Measurements from ENCODE around the gene EBF4.
"Not testable (repeated sequence)": the region's sequence is repeated elsewhere in the genome, so short reads cannot be mapped to it uniquely, and the experiment has no call there.

The EBF4 gene

DNA sequence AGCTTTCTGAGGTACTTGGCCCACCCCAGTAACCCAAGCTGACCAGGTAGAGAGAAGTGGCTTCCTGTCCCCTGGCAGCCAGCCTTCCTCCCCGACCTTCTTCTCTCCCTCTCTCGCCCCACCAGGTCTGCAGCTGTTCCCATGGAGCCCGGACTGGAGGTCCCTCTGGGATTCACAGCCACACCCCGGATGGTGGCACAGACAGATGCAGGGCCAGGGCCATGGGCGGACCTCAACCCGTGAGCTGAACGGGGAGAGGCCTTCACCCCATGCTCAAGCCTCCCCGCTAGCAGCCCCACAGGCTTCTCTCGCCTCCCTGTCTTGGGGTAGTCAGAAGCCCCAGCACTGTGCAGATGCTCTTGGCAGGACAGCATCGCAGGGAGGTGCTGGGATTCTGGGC, 66.6 kb downstream of the EBF4 start:
- no peak for DNase-seq (ENCODE audit: low read depth)

DNA sequence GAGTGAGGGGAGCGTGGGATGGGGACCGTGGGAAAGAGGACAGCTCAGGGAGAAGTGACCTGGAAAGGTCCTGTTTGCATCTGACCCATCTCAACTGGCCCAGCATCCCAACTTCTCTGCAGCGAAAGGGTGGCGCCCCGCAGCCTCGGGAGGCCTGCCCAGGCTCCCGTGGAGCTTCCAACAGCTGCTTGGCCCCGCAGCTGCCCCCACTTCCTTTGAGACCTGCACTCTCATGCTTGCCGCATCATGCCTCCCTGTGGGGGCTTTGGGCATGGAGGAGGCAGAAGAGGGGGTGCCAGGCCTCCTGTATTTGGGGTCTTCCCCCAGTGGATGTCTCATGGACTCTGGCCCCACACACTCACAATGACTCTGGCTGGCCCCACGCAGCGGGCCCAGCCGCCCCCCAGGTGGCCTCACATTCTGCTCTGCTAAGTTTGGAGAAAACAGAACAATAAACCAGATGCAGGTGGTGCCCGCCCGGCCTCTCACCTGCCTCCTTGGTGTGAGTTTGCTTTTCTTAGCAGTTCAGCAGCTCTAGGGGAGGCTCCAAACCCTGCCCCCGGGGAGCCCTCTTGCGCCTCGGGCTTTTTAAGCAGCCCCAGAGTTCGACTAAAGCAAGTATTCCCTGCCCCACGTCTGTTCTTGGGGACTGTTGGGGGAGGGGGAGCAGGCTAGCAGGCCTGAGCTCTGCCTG, 67.2 kb downstream of the EBF4 start:
- DNase-seq (ENCODE audit: low read depth) = no peak

DNA sequence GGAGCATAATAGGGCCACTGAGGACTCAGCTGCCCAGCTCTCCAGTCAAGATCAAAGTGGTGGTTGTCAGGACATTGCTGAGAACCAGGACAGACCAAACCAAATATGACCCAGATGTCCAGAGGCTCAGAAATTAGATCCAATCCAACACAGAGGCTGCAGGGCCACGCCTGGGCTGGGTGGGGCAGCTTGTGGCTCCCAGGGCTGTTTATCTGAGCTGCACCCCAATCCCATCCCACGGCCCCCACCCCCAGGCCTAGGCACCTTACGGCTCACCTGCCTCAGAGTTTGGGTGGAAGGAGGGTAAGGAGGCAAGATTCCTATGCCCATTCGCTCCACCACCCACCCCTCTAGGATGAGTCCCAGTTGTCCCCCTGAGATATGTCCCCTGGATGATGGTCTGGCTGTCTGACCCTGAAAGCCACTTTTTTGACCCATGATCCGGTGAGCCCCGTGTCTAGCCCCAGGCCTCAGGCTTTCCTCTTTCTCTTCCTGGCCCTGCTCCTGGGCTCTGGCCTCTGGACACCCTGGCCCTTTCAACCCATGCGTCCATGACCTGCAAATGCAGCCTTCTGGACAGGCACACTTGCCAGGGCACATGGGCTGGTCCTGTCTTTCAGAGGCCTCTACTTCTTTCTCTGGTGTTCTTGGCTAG, 67.8 kb downstream of the EBF4 start:
- no peak for DNase-seq (ENCODE audit: low read depth)

DNA sequence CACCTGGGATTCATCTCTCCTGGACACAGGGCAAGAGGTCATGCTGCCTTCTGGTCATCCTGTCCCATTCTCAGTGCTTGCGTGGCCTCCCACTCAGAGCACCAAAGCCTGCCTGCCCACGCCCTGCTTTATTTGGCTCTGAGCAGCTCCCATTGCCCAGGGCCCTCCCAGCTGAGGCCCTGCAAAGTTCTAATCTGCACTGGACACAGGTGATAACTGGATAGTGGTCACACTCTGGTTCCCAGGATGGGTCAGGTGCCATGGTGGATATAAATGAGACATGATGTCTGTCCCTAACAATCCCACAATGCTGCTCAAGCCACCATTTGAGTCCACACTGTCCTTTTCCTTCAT, 68.3 kb downstream of the EBF4 start:
- no peak for DNase-seq (ENCODE audit: low read depth)

DNA sequence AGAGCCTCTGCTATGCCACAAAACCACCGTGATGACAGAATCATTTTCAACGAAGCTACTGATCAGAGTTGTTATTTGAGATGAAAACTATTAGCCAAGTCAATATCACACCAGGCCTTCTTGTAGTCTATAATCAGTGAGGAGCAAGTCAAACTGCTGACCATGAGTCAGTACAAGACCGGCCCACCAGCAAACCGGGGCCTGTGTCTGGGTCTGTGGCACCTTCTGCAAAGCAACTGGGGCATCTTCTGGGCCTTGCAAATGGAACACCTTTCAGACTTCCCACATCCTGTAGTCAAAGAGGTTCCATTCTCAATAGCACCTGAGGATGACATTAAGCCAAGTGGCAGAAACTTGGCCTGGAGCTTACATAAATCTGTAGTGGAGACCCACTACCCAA, 69.3 kb downstream of the EBF4 start:
- DNase-seq (ENCODE audit: low read depth) = no peak

DNA sequence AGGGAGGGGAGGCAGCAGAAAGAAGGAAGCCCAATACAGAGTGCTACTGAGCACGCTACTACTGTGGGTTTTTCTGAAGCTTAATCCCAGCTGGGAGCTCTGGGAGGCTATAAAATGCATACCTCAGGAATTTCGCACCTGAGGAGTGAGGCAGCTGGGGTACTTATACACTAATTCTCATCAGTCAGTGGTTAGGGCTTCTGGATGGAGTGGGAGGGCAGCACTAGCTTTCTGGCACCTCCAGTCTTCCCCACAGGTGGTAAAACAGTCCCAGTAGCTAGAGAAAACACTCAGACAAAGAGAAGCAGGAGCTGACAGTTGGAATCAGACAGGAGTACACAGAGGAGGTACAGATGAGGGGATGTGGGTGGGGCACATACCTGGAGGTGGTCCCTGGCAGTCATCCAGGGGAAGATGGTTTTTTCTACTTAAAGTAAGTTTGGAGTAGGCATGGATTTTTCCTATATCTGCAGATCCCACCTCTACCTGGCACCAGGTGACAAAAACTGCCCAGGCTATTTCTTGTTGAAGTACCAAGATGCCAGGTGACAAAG, 70.1 kb downstream of the EBF4 start:
- no peak for DNase-seq (ENCODE audit: low read depth)

DNA sequence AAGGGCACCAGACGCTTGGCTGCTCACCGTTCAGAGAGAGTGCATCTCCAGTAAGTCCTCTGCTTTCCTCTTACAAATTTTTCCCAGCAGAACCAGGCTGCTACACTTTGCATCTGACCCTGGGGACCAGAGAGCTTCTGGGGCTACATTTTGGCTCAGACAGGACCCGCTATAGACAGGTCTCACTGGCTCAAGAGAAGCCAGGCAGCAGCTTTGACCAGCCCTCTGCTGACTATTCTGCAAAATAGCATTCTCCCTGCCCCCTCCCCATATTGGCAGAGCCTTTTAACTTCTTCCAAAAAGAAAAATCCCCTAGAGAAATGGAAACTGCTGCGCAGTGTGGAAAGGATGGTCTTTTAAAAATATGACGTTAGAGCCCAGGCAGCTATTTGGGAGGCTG, 70.6 kb downstream of the EBF4 start:
- no peak for DNase-seq (ENCODE audit: low read depth)

DNA sequence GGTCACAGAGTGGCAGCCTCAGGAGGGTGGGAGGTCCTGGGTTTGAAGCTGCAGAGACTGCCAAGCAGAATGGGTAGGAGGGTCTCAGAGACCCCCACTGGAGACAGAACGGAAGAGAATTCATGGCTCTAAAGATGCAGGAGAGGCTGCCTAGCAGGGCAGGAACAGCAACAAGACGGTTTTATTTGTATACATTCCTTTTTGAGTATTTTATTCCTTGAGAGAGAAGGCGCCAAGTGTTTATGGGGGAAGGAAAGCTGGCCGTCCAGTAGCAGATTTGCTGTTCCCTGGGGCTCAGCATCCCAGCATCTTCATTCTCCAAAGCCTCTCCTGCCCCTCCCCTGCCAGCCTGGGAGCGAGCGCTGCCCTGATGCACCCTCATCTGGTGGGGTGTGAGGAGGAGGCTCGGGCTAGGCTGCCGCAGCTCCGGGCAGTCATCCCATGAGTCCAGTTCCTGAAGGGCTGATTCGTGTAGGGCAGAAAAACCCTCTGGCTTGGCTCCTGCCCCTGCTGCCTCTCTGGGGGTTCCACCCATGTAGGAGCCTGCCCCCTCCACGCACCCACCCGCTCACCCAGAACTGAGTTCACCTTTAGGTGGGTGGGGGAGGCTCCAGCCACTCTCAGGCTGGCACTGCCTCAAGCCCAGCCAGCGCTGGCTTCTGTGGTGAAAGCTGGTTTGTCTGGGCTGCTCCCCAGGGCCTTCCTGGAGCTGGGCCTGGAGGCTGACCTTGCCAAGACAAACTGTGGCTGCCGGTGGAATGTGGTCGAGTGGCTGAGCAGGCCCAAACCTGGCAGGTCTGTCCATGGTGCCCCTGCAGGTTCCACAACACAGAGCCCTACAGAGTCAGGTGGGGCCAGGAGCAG, 75.4 kb downstream of the EBF4 start:
- DNase-seq (ENCODE audit: low read depth) = no peak

DNA sequence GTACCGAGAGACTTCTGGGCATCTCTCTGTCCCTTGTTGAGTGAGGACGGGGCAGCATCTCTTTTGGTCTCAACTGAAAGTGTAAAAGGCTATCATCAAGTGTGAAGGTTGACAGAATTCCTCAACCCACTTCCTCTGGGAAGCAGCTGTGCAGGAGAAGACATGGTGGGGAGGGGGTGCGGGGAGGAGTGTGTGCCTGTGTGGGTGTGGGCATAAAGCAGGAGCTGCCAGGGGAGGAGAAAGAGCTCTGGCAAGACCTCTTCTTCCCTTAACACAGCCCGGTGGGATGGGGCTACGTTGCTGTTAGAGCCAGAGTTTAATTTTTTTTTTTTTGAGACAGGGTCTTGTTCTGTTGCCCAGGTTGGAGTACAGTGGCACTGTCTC, 76.0 kb downstream of the EBF4 start:
- DNase-seq (ENCODE audit: low read depth) = no peak

DNA sequence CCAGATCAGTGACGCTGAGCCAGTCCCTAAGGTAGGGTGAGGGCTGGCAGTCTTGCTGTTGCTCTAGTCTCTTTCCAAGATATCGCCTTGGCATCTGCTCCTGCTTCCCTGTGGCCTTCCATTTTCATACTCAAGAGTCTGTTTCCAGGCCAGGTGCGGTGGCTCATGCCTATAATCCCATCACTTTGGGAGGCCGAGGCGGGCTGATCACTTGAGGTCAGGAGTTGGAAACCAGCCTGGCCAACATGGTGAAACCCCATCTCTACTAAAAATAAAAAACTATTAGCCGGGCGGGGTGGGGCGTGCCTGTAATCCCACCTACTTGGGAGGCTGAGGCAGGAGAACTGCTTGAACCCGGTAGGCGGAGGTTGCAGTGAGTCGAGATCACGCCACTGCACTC, 77.5 kb downstream of the EBF4 start:
- not testable (repeated sequence) for DNase-seq (ENCODE audit: low read depth)

DNA sequence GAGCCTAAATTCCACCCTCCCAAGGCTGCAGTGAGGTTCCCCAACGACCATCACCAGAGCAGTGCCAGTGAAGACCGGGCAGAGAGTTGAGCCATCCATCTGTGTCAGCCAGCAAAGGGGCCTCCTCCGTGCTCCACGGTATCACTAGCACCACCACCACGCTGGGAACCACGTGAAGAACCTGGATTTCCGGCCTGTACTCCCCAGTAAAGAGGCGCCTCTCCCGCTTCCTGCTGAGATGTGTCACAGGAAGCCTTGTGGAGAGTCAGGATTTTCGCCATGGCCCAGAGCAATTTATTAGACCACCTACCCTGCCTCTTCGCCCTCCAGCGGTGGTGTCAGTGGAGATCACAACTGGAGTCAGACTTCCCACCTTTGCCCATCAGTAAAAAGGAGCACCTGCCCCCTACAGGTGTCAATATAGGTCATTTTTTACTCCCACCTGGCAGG, 79.1 kb downstream of the EBF4 start:
- no peak for DNase-seq (ENCODE audit: low read depth)

DNA sequence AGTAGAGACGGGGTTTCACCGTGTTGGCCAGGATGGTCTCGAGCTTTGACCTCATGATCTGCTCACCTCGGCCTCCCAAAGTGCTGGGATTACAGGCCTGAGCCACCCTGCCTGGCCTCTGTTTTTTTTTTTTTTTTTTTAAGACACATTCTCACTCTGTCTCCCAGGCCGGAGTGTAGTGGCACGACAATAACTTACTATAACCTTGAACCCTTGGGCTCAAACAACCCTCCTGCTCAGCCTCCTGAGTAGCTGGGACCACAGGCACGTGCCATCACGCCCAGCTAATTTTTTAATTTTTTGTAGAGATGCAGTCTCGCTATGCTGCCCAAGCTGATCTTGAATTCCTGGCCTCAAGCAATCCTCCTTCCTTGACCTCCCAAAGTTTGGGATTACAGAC, 81.2 kb downstream of the EBF4 start:
- no peak for DNase-seq (ENCODE audit: low read depth)

DNA sequence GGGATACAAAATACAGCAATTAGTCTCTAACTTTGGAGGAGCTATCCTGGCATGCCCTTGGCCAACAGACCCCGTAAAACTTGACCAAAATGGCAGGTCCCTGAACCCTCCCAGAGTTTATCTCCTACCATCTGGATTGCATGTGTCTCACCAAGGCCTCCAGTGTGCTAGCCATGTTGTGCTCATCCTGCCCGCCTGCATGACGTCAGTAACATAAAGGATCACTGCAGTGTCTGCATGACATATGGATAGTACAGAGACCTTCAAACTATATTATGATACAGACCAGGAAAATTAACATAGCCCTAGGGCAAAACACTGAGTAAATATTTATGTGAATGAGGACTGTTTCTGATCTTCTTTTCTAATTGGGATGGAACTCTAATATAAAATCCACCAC, 82.6 kb downstream of the EBF4 start:
- no peak for DNase-seq (ENCODE audit: low read depth)

DNA sequence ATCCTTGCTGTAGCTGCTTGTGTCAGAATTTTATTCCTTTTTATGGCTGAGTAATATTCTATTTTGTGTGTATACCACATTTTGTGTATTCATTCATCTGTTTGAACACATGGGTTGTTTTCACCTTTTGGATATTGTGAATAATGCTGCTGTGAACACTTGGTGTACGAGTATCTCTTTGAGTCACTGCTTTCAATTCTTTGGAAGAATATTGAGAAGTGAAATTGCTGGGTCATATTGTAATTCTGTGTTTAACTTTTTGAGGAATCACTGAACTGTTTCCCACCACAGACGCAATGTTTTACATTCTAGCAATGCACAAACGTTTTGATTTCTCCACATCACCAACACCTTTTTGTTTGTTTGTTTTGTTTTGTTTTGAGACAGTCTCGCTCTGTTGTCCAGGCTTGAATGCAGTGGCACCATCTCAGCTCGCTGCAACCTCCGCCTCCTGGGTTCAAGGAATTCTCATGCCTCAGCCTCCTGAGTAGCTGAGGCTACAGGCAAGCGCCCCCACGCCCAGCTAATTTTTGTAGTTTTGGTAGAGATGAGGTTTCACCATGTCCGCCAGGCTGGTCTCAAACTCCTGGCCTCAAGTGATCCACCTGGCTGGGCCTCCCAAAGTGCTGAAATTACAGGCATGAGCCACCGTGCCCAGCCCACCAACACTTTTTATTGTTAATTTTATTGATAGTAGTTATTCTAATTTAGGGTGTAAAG, 86.2 kb downstream of the EBF4 start:
- no peak for DNase-seq (ENCODE audit: low read depth)

DNA sequence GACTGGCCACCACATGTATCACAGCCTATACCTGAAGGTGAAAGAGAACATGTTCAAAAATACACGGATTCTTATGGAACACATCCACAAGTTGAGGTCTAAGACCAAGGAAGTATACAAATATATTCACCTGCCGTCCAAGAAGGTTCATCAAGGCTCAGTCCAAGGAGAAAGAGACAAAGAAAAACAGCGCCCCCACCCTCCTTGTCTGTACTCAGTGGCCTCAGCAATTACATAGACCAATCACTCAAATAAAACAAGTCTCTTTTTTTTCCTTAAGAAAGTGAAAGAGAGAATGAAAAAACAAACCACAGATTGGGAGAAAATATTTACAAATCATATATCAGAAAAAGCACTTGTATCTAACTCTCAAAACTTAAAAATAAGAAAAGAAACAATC, 88.4 kb downstream of the EBF4 start:
- no peak for DNase-seq (ENCODE audit: low read depth)

DNA sequence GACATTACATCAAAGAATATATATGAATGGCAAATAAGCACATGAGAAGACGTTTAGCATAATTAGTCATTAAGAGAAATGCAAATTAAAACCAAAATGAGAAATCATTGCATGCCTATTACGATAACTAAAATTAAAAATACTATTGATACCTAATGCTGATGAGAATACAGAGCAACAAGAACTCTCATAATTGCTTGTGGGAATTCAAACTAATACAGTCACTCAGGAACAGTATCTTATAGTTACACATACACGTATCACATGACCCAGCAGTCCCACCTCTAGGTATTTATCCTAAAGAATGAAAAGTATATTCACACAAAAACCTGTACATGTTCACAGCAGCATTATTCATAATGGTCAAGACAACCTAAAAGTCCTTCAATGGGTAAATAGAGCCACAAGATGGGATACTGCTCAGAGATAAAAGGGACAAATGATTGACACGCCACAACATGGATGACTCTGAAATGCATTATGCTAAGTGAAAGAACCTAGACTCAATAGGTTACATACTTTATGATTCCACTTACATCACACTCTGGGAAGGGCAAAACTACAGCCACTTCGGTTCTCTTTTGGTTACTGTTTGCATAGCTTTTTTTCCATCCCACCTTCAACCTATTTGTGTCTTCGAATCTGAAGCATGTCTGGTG, 91.5 kb downstream of the EBF4 start:
- DNase-seq (ENCODE audit: low read depth) = no peak

DNA sequence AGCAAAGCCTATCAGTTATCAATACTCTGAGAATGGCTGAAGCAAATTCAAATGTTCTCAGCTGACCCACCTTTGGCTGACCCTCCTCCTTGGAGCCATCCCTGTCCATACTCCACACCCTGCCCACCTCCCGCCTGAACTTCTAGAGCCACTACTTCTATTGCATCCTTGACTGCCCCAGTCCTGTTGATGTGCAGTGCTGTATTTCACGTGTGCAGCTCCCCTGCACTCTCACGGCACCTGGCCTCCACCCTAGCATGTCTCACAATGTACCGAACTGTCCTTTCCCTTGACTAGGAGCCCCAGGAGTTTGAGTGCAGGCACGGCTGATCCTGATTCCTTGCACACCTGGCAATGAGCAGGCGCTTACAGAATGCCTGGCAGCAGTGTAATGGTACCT, 100.9 kb downstream of the EBF4 start:
- no peak for DNase-seq (ENCODE audit: low read depth)

DNA sequence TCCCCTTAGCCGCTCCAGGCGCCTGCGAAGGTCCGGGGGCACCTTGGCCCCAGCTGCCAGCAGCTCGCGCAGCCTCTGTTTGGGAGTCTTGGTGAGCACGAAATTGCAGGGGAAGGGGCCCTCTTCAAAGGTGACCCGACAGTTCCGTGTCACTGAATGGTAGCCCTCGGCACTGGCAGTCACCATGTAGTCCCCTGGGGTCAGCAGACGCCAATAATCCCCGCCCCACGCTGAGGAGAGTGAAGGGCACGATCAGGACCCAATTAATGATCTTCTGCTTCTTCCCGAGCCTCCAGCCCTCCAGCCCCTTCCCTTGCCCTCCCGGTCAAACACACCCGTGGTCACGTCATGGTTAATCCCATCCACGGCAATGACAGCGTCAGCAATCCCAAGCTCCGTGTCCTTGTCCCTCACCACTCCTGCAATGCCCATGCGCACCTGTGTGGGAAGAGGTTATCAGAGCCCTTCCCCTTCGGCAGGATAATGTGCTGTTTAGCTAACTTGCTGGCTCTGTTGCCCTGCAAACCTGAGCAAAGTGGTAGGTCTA, 101.7 kb downstream of the EBF4 start:
- no peak for DNase-seq (ENCODE audit: low read depth)

DNA sequence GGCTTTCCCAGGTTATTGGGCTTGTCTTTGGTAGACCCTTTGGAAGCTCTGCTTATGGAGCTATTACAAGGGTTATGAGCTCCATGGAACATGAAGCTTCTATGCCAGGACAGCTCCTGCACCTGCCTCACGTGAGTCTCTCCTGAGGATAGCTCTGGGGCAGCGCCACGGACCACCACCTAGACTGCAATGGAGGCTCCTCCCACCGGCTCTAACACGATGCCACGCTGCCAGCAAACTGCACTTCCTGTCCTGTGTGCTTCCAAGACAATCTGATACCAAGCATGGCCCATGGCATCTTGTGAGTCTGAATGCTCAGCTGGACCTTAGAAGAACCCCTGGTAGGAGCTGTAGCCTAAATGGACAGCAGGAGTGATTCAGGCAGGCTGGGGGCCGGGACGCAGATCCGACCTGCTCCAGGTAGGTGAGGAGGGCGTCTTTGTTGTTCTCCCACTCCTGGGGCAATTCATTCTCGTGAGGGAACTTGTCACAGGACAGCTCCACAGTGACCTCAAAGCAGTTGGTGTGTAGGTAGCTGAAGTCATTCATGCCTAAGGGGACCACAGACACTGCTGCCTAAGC, 102.4 kb downstream of the EBF4 start:
- DNase-seq (ENCODE audit: low read depth) = no peak

DNA sequence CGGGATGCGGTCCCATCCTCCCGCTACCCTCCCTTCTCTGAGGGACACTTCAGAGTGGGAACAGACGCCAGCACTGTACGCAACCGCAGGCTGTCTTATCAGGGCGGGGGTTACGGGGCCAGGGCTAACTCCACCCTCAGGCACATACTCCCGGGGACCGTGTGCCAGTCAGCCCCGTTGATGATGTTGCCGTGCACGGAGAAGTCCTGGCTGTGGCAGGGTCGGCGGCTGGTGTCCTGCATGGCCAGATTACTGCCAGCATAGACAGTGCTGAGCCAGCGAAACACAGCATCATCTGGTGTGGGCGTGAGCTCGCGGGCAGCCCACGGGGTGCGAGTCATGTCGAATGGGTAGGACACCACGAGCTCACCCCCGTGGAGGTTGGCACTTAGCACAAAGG, 102.9 kb downstream of the EBF4 start:
- DNase-seq (ENCODE audit: low read depth) = no peak

Data from activated T-helper 9 cell treated with anti-CD3 and anti-CD28 coated beads, Interleukin-2, amount 50 U/mL, for 16 hours (primary cell).